Breast epithelium (tissue), 4 donors: ENCODE measurements around the gene TFPI2. TPM values are rescaled to one million over a fixed set of nuclear protein-coding genes. Genes with fewer than 3 reads are reported as not detected.

Experiments used
- DNase-seq, 2 donors: peaks; one replicate each; pipeline ENCODE4 v3.0.0-alpha.2; 2019; ENCODE audit warnings: low spot score in 2 of 2
- H3K27ac ChIP-seq, 2 donors: fragments of 200-600 bp; sonication (generic) in 1 of 2; one replicate each; pipeline ENCODE4 v1.5.1; 2016 to 2019; ENCODE audit warnings: mild to moderate bottlenecking in 1 of 2
- H3K27me3 ChIP-seq, 2 donors: fragments of 200-600 bp; sonication (generic) in 1 of 2; one replicate each; pipeline versions ENCODE4 v1.5.1 to v1.6.0; 2017 to 2019; ENCODE audit warnings: control low read depth in 1 of 2, mild to moderate bottlenecking in 1 of 2
- H3K36me3 ChIP-seq: fragments of 200-600 bp; one replicate; pipeline ENCODE4 v1.5.1; 2019
- H3K4me1 ChIP-seq, 2 donors: fragments of 200-600 bp; sonication (generic); one replicate each; pipeline ENCODE4 v1.5.1; 2016 to 2019; ENCODE audit warnings: control low read depth in 1 of 2
- H3K4me3 ChIP-seq, 3 donors: fragments of 200-600 bp; sonication (generic); 1 replicate in 2 of 3; 2 replicates in 1 of 3; pipeline ENCODE4 v1.5.1; 2016 to 2019; ENCODE audit warnings: mild to moderate bottlenecking in 3 of 3, moderate library complexity in 2 of 3
- H3K9me3 ChIP-seq, 2 donors: fragments of 200-600 bp; sonication (generic) in 1 of 2; one replicate each; pipeline ENCODE4 v1.5.1; 2016 to 2019; ENCODE audit warnings: control low read depth in 1 of 2
- CTCF ChIP-seq, 3 donors: fragments of 450-650 bp; IDR thresholded peaks; one replicate each; pipeline ENCODE4 v1.5.1; 2016 to 2017; ENCODE audit warnings: antibody characterized with exemption in 3 of 3, mild to moderate bottlenecking in 3 of 3, moderate library complexity in 3 of 3
- POLR2A ChIP-seq: fragments of 450-650 bp; IDR thresholded peaks from one replicate; pipeline ENCODE4 v1.6.1; 2016; ENCODE audit warnings: antibody characterized with exemption, mild to moderate bottlenecking, moderate library complexity
- POLR2AphosphoS5 ChIP-seq, 3 donors: sonication (generic); formaldehyde crosslinking; IDR thresholded peaks; one replicate each; pipeline ENCODE4 v1.6.1; 2017; ENCODE audit warnings: antibody characterized with exemption in 3 of 3
- intact Hi-C: fragments of 100-400 bp; cut with DNase I; formaldehyde crosslinking; loops from one replicate; pipeline ENCODE4 v1.15.1; 2023; ENCODE audit warnings: low total_unique reads
- total RNA-seq, 3 donors: library from RNA; depleted of rRNA; stranded (reverse); fragments of >200 nt; gene quantifications; one replicate each; pipeline ENCODE4 v1.1.0, GENCODE V29; 2016

Gene TFPI2
- 100 to 1,000 TPM in 1 of 3 donors, 10 to 100 TPM in 1, 1 to 10 TPM in 1; 1.8 to 223 (median 46.7) TPM for total RNA-seq

- H3K27me3 ChIP-seq: no peaks in the 10 kb centered on the region
- no peaks in the 10 kb centered on the region for H3K36me3 ChIP-seq
- intact Hi-C loops: no loop called here
- peak in 1 of 2 donors; percentile 27 for DNase-seq
- no peaks in the 10 kb centered on the region for H3K4me1 ChIP-seq
- peak within 1 kb of the TSS; percentile 43 to 74 (median 57) for H3K4me3 ChIP-seq
- H3K27ac ChIP-seq: peak within 1 kb of the TSS in 1 of 2 donors; percentile 16
- H3K9me3 ChIP-seq: no peaks in the 10 kb centered on the region
- TF ChIP-seq POLR2A (no peak), CTCF (IDR thresholded peaks at IDR 0.05) (no peak)
These were observed at the start of gene TFPI2 for GRCh38 chr7:93890464-93891068. Gene TFPI2, minus strand, starts transcription at chr7:93890753. Its CDS starts 75 bp downstream, at chr7:93890678.

GRCh38 chr7:93938293-93938692 lies 47.7 kb upstream of the TFPI2 start:
- intact Hi-C loops: no loop called here
- Histone ChIP-seq H3K9me3 (no peaks in the 10 kb centered on the region), H3K27ac (no peak overlapping the region), H3K36me3 (no peaks in the 10 kb centered on the region), H3K4me3 (no peak overlapping the region), H3K4me1 (no peaks in the 10 kb centered on the region), H3K27me3 (no peaks in the 10 kb centered on the region)
- no peak for DNase-seq
- TF ChIP-seq POLR2AphosphoS5 (IDR thresholded peaks at IDR 0.05) (no peak), CTCF (IDR thresholded peaks at IDR 0.05) (no peak), POLR2A (no peak)

GRCh38 chr7:93937818-93938217 lies 47.3 kb upstream of the TFPI2 start:
- intact Hi-C loops: no loop called here
- Histone ChIP-seq H3K4me1 (no peaks in the 10 kb centered on the region), H3K27ac (no peak overlapping the region), H3K4me3 (no peak overlapping the region), H3K27me3 (no peaks in the 10 kb centered on the region), H3K9me3 (no peaks in the 10 kb centered on the region), H3K36me3 (no peaks in the 10 kb centered on the region)
- TF ChIP-seq CTCF (IDR thresholded peaks at IDR 0.05) (no peak), POLR2AphosphoS5 (IDR thresholded peaks at IDR 0.05) (no peak), POLR2A (no peak)
- no peak for DNase-seq

- intact Hi-C loops: no loop called here
- Histone ChIP-seq H3K27ac (no peak overlapping the region), H3K27me3 (no peaks in the 10 kb centered on the region), H3K9me3 (no peaks in the 10 kb centered on the region), H3K4me1 (no peaks in the 10 kb centered on the region), H3K36me3 (no peaks in the 10 kb centered on the region), H3K4me3 (no peak overlapping the region)
- no peak for DNase-seq
- TF ChIP-seq CTCF (IDR thresholded peaks at IDR 0.05) (no peak), POLR2A (no peak), POLR2AphosphoS5 (IDR thresholded peaks at IDR 0.05) (no peak)
These were observed 44.5 kb upstream of the TFPI2 start for GRCh38 chr7:93935102-93935501.

- no peak for DNase-seq
- Histone ChIP-seq H3K36me3 (no peaks in the 10 kb centered on the region), H3K4me3 (no peak overlapping the region), H3K27me3 (no peaks in the 10 kb centered on the region), H3K27ac (no peak overlapping the region), H3K9me3 (no peaks in the 10 kb centered on the region), H3K4me1 (no peaks in the 10 kb centered on the region)
- no peak for TF ChIP-seq CTCF (IDR thresholded peaks at IDR 0.05)
- TF ChIP-seq POLR2AphosphoS5 (IDR thresholded peaks at IDR 0.05): no peak
- no peak for TF ChIP-seq POLR2A
- intact Hi-C loops: no loop called here
These were observed 42.6 kb upstream of the TFPI2 start for GRCh38 chr7:93933156-93933555.
